HG02943 (cell line): ENCODE data around the gene TSPAN13.
"Not testable (repeated sequence)": the region's sequence is repeated elsewhere in the genome, so short reads cannot be mapped to it uniquely, and the experiment has no call there.

Experiments
- ATAC-seq: cut with Tn5 transposase; IDR thresholded peaks from one replicate; pipeline ENCODE4 v1.9.1; 2021; ENCODE audit warnings: mild to moderate bottlenecking, low read depth, moderate library complexity; ENCODE audit not compliant: unreplicated experiment

TSPAN13 gene

DNA sequence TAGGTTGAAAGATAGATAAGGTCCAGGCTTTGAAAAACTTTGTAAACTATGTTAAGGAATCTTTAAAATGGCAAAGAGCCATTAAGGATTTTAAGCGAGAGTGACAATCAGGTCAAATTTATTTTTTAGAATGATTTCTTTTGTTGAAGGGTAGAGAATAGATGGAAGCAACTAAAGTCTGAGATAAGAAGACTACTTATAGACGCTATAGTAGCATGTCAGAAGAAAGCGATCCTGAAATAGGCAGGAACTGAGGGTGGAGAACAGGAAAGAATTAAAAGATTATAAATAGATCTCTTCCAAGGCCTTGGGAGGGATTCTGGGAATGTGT lies 13.0 kb upstream of the TSPAN13 start:
- no peak for ATAC-seq

DNA sequence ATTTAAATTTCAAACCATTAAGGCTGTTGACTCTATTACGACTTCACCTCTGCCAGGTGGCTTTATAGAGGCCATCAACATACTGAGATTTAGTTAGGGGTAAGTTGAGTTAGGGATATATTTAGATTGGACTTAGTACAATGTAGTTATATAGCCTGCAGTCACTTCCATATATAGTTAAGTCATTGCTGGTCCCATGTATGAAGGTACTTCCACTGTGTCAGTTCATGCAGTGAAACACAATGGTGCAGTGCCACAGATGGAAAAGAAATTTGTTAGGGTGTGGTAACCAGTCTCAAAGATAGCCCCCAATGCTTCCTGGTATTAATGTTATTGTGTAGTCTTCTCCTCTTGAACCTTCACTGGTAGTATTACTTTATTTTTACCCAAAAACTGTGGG lies 12.6 kb upstream of the TSPAN13 start:
- ATAC-seq, result no peak

DNA sequence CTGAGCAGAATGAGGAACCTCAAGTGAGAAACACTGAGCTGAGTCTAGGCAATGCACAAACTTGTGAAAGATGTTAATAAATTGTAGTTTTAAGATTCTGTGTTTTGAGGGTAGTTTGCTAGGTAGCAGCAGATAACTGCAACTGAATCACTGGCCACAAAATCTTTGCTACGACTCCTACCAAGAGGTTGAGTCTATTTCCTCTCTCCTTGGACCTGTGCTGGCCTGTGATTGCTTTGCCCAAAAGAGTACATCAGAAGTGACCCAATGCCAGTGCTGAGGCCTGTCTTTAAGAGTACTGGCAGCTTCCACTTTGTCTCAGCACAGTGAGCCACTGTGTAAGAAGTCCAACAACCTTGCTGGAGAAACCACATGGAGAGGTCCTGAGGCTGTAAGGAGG lies 11.9 kb upstream of the TSPAN13 start:
- no peak for ATAC-seq

DNA sequence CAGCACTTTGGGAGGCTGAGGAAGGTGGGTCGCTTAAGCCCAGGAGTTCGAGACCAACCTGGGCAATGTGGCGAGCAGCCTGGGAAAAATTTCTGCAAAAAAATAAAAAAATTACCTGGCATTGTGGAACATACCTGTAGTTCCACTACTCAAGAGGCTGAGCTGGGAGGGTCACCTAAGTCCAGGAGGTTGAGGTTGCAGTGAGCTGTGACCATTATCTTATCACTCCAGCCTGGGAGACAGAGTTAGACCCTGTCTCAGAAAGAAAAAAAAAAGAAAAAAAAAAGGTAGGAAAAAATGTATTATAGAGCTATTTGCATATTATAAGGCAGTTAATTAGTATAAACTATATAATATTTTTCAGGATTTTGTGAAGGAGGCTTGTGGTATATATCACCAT lies 11.0 kb upstream of the TSPAN13 start:
- ATAC-seq, result no peak

DNA sequence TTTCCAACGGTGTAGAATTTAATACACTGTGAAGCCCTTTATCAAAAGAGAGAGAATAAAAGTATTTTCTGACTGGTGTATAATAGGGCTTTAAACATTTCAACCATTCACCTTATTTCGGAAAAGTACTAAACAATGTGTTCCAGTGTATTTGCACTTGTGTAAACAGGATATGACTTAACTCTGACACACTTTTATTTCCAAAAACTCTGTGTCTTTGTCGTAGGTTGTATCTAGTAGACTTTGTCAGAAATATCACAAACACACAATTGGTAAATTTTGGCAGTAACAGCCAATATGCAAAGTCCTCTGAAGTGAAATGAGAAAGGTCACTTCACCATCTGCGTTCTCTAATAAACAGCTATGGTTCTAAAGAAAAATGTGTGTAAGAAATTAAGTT lies 10.3 kb upstream of the TSPAN13 start:
- ATAC-seq, result no peak

DNA sequence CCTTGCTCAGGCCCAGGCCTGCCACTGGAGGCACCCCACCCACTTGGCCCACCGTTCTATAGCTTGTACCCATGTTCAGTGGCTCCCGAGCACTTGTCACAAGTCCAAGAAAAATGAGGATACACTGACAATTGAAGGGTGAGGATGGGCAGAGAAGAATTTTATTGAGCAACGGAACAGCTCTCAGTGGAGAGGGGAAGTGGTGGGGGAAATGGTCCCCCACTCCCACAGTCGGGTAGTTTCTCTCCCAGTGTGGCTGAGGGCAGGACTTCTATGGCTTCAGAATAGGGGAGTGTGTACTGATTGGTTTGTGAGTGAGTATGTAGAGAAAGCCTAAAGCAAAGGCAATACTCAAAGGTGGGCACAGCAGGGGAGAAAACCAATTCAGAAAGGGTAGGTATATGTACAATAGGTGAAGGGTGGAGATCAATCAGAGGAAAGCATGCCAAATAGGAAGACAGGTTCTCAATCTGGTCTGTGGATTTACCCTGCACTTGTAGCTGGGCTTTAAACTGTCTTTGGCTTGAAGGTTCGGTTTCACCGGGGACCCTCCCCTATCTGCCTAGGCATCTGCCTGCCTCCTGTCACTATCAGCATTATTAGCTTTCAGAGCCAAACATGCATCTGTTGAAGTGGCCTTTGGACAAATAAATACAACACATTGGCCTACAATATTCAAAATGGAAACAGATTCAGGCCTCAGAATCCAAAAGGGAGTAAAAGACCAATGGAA lies 8.9 kb upstream of the TSPAN13 start:
- ATAC-seq, result no peak

DNA sequence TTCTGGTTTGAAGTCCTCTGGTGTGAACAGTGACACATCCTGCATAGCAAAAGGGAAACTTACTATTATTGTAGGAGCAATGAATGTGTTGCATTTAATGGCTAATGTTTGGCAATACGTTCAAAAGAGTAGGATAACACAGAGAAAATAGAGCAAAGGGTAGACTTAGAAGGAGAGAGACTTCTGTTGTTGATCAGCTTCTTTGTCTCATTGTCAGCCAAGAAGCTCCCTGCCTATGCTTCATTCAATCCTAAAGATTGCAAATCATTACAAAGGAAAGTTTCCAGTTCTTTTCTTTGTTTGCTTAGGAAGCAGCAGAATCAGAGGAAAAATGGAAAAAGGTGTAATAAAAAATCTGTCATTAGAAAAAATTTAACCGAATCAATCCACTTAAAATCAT lies 7.9 kb upstream of the TSPAN13 start:
- no peak for ATAC-seq

DNA sequence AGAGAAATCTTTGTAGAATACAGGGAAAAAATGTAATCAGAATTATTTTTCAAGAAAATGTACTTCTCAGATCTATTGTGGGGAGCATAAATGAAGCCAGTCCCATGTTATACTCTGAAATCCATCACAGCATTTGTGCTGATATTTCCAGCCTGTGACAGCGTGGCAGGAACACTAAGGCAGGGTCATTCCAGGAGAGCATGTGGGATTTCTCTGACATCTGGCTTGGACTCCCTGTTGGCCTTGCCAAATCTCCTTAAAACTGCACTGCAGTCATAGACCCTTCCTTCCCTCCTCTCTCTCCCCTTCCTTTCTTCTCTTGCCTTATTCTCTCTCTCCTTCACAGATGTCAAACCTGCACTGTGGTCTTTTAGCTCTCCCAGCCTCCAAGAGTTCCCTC lies 6.5 kb upstream of the TSPAN13 start:
- ATAC-seq, result no peak

DNA sequence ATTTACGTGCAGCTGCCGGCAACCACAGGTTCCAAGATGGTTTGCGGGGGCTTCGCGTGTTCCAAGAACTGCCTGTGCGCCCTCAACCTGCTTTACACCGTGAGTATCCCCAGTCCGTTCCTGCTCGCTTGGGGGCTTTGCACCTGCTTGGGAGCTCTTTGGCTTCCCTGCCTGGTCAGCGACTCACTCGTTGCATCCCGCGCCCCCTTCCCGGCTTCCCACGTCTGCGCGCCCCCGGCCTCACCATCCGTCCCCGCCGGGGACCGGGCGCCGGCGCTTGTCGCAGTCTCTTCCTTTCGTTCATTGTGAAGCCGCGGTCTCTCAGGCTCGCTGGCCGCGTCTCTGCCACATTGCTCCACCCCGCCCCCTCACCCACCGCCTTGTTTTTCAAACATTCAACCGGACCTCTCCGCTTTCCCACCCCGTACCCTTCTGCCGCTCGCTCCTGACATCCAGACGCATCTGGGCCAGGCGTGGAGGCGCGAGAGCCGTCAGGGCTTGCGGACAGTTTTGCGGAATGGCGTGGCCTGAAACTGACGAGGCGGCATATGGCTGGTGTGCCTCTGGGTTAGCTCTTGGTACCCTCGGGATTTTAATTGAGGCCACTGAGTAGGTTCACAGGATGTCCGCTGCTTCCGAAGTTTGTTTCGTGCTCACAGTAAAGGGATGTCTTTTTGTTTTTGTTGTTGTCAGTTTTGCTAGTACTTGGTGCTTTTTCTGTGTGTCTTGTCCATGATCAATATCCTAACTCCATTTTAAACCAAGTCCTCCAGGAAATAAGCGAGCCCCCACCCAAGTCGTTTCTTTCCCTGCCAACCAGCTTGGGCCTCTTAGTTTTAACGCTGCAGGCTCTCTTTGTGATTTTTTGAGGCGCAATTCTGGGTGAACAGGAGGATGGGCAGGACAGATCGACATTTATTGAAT lies 639 bp downstream of the TSPAN13 start:
- ATAC-seq, result peak; percentile 27

DNA sequence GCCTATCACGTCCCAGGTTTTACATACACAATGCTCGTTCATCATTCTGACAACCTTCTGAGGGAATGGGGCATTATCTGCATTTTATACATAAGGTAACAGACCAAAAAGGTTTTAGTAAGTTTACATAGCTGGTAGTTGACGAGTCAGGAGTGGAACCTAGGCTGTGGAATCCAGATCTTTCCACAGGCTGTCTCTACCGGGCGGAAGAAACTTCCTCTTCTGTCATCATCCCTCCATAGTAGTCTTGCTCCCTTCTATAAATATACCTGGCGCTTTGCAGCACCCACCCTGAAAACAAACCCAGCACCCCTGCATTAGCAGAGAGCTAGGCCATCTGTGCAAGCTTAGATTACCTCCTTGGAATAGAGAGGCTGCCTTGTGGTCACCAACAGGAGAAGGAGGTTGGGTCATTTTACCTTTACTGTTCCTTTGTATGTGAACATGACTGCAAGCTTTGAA lies 1.3 kb downstream of the TSPAN13 start:
- ATAC-seq, result no peak

DNA sequence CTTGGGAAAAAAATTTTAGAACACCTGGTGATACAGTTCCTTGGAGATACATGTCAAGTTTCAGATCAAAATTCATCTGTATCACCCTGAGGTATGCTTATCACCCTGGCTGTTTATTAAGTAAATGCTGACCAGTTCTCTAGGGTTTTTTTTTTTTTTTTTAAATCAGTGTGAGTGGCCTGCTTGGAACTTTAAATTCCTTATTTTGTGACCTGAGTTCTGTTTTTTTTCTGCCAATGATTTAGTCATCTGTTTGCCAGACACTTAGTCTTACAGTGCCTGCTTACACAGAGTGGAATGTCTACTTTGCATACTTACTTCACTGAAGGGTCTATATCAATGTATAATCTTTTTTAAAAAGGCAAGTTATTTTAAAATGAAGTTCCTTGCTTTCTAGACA lies 1.8 kb downstream of the TSPAN13 start:
- ATAC-seq, result no peak

DNA sequence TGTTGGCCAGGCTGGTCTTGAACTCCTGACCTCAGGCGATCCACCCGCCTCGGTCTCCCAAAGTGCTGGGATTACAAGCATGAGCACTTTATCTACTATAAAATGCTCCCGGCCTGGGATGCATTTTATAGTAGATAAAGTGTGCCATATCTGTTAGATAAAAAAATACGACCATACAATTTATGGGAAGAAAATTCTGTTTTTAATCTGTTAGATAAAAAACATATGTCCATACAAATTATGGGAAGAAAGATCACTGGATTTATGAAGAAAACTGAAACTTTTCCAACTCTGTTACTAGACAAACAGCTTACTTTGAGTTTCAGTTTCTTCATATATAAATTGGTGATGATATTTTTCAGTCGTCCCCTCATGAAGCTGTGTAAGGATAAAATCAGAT lies 4.5 kb downstream of the TSPAN13 start:
- no peak for ATAC-seq

DNA sequence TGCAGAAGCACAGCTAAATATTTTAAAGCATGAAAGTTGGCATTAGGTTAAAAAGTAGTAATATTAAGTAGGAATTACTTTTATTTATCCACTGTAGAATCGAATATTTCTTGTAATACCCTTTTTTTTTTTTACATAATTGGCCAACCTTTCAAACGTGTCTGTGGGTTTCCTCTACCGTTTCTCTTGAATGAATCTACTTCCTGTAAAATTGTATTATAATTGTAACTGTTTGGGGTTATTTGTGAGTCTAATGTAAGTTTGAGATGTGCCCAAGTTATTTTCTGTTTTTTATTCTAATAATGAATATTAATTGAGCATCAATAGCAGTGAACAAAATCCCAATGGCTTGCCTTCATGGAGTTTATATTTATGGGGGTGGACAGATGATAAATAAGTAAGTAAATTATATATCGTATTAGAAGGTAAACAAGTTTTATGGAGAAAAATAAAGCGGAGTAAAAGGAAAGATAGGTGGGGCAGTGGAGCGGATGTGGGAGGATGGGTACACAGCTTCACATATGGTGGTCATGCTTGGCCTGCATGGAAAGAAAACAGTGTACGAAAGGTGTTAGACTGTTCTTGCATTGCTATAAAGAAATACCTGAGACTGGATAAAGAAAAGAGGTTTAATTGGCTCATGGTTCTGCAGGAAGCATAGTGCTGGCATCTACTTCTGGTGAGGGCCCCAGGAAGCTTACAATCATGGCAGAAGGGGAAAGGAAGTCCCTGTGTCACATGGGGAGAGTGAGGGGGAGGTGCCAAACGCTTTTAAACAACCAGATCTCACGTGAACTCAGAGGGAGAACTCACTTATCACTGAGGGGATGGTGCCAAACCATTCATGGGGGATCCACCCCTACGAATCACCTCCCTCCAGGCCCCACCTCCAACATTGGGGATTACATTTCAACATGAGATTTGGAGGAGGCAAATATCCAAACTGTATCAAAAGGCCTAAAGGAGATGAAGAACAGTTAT lies 5.4 kb downstream of the TSPAN13 start:
- no peak for ATAC-seq

DNA sequence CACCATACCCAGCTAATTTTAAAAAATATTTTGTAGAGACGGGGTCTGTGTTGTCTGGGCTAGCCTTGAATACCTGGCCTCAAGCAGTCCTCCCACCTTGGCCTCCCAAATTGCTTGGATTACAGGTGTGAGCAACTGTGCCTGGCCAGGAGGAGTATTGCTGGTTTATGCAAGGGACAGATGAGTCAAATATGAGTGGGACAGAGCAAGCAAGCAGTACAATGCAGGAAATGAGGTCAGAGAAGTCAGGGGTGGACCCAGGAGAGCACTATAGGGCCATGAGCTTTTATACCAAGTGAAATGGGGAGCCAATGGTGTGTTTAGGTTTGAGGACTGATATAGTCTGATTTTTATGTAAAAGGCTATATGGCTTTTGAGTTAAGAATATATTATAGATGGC lies 6.3 kb downstream of the TSPAN13 start:
- ATAC-seq, result no peak

DNA sequence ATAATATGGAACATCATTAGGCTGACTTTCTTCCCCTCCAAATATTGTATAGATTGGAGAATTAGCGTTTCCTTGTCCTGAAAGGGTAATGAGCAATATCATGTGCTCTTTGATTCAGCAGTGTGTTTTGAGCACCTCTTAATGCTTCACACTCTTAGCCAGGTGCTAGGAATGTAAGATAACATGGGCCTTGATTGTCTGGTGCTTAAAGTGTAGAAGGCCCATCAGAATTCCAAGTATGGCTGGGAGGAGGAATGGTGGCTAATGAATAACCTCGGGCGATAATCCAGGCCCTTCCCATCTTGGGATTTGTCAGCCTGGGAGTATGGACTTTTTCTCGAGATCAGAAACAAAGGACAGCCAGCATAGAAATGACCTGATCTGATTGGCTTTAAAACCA lies 8.6 kb downstream of the TSPAN13 start:
- ATAC-seq, result no peak

DNA sequence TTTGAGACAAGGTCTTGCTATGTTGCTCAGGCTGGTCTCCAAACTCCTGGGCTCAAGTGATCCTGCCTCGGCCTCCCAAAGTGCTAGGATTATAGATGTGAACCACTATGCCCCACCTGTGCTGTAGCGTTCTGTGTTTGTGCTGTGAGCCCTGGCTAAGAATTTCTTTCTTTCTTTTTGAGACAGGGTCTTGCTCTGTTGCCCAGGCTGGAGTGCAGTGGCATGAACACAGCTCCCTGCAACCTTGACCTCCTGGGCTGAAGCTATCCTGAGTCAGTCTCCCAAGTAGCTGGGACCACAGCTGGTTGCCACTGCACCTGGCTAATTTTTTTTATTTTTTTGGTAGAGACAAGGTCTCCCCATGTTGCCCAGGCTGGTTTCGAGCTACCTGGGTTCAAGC lies 11.4 kb downstream of the TSPAN13 start:
- ATAC-seq, result no peak

DNA sequence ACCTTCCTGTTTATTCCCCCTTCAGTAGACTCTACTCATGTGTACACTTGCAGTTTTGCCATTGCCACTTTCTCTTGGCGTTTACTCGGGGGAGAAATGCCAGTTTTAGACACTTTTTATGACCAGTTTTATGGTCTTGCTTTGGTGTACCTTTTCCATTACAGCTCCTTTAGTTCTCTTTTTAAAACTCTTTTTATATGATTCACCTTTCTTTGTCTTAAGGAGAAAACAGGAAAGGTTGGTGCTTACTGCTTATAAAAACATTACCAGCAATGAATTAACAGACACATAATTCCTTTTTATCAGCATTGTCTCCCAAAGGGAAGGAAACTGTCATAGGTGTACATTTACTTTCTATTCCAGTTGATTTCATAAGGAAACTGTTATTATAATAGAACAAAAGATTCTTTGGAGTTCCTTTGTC lies 11.9 kb downstream of the TSPAN13 start:
- no peak for ATAC-seq

DNA sequence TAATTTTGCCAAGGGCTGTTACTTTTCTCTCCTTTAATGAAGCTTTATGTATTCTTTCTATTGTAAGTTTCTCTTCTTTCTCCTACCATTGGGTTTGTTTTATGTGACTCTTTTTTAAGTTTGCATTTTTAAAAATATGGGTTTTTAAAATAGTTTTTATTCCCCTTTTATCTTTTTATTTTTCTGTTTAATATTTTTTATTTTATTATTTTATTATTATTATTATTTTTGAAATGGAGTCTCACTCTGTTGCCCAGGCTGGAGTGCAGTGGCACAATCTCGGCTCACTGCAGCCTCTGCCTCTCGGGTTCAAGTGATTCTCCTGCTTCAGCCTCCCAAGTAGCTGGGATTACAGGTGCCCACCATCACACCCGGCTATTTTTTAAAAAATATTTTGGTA lies 16.4 kb downstream of the TSPAN13 start:
- ATAC-seq, result not testable (repeated sequence)

DNA sequence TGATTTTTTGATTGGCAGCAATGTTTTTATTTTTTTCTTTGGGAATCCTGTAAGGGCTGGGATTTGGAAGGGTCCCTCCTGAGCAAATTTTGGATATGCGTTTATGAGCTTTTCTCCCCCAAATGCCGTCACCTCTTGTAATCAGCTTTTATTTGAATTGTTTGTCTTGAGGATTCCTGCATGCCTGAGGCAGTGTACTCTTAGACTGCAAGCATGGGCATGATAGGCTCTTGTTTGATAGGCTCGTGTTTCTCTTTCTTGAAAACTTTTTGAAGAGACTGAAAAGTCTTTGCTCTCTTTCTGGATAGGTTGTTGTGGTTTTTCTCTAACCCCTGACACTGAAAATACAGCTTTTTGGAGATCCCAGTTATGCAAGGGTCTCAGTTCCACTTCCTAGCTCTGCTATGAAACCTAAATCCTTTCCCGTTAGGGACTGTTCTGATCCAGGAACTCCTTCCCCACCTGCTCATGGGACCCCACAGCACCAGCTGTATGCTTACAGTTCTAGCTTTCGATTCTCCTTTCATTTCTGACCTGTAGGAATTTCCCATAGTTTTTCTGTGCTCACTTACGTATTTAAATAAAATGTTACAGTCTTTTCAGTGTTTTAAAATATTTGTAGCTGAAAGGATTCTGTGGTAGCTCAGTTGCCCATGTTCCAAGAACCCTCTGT lies 17.2 kb downstream of the TSPAN13 start:
- ATAC-seq, result no peak

DNA sequence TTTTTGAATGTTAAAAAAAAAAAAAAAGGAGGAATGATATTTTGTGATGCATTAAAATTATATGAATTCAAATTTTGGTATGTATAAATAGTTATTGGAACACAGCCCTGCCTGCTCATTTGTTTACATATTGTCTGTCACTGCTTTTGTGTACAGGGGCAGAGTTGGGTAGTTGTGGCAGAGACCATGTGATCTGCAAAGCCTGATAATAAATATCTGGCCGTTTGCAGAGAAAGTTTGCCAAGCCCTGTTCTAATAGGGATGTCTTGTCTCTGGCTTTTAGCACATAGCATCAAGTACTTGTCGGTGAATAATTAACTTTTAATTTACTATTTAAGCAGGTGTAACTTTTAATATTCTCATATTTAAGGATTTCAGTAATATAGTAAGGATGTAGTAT lies 19.8 kb downstream of the TSPAN13 start:
- ATAC-seq, result no peak
